Measurements from ENCODE around the gene ZNF579. TPM values are rescaled to one million over a fixed set of nuclear protein-coding genes. Genes with fewer than 3 reads are reported as not detected.
"Not testable (repeated sequence)": the region's sequence is repeated elsewhere in the genome, so short reads cannot be mapped to it uniquely, and the experiment has no call there.

ZNF579 gene
- total RNA-seq, 4 donors from 2014 or later, result 4.2 to 11.1 (median 8.1) TPM

GRCh38 chr19:55578031-55578760, 2.5 kb downstream of the ZNF579 start:
- H3K4me1 ChIP-seq, result peaks cover 12 to 32% (median 26%) of the 10 kb centered on the region in 4 donors
- H3K36me3 ChIP-seq, result peaks cover 19 to 27% (median 25%) of the 10 kb centered on the region in 4 donors
- intact Hi-C loops (cut with DNase I), result no loop called here
- TF ChIP-seq CTCF (IDR thresholded peaks at IDR 0.05) (no peak), EP300 (IDR thresholded peaks at IDR 0.05) (no peak), POLR2A (IDR thresholded peaks at IDR 0.05; ENCODE audit: low read depth) (no peak), POLR2AphosphoS5 (IDR thresholded peaks at IDR 0.05) (no peak)
- no peaks in the 10 kb centered on the region for H3K27me3 ChIP-seq
- H3K9me3 ChIP-seq, result no peaks in the 10 kb centered on the region
- H3K27ac ChIP-seq (replicated peaks in 1 of 4), result no peak overlapping the region
- no peak overlapping the region for H3K4me3 ChIP-seq
- no peak for DNase-seq (ENCODE audit: extremely low spot score)
- WGBS, result 92% methylated on average over 46 of the region's 83 CpGs

GRCh38 chr19:55576746-55577145, 3.9 kb downstream of the ZNF579 start:
- Histone ChIP-seq H3K4me1 (peaks cover 9 to 24% (median 19%) of the 10 kb centered on the region in 4 donors), H3K4me3 (no peak overlapping the region), H3K27ac (replicated peaks in 1 of 4) (no peak overlapping the region), H3K9me3 (no peaks in the 10 kb centered on the region), H3K27me3 (no peaks in the 10 kb centered on the region), H3K36me3 (peaks cover 19 to 27% (median 25%) of the 10 kb centered on the region in 4 donors)
- no peak for TF ChIP-seq POLR2A (IDR thresholded peaks at IDR 0.05; ENCODE audit: low read depth)
- no peak for TF ChIP-seq POLR2AphosphoS5 (IDR thresholded peaks at IDR 0.05)
- TF ChIP-seq CTCF (IDR thresholded peaks at IDR 0.05), result no peak
- no peak for TF ChIP-seq EP300 (IDR thresholded peaks at IDR 0.05)
- intact Hi-C loops (cut with DNase I), result no loop called here
- no peak for DNase-seq (ENCODE audit: extremely low spot score)
- 87% methylated on average over 5 of the region's 5 CpGs for WGBS

GRCh38 chr19:55573929-55574328, 6.7 kb downstream of the ZNF579 start:
- H3K4me3 ChIP-seq; H3K4me1 ChIP-seq; H3K9me3 ChIP-seq; H3K27me3 ChIP-seq; intact Hi-C loops (cut with DNase I); H3K27ac ChIP-seq (replicated peaks in 1 of 4); DNase-seq (ENCODE audit: extremely low spot score): not testable (repeated sequence)
- WGBS, result 92% methylated on average over 6 of the region's 6 CpGs
- H3K36me3 ChIP-seq, result peaks cover 17 to 24% (median 22%) of the 10 kb centered on the region in 4 donors

GRCh38 chr19:55569477-55569876, 11.2 kb downstream of the ZNF579 start:
- DNase-seq (ENCODE audit: extremely low spot score); H3K4me1 ChIP-seq; H3K9me3 ChIP-seq; H3K27ac ChIP-seq (replicated peaks in 1 of 4); H3K4me3 ChIP-seq; H3K36me3 ChIP-seq; intact Hi-C loops (cut with DNase I): not testable (repeated sequence)
- 90% methylated on average over 5 of the region's 5 CpGs for WGBS
- H3K27me3 ChIP-seq, result peaks cover 0 to 26% (median 0%) of the 10 kb centered on the region in 4 donors

- TF ChIP-seq CTCF (IDR thresholded peaks at IDR 0.05) (no peak), EP300 (IDR thresholded peaks at IDR 0.05) (no peak), POLR2A (IDR thresholded peaks at IDR 0.05; ENCODE audit: low read depth) (no peak)
- Histone ChIP-seq H3K9me3 (no peaks in the 10 kb centered on the region), H3K36me3 (no peaks in the 10 kb centered on the region)
These were observed 12.8 kb downstream of the ZNF579 start for GRCh38 chr19:55567708-55568328.

More at GRCh38 chr19:55567708-55568328, 12.8 kb downstream of the ZNF579 start:
- no peak overlapping the region for H3K4me3 ChIP-seq
- peaks cover 0 to 36% (median 0%) of the 10 kb centered on the region in 4 donors for H3K27me3 ChIP-seq
- intact Hi-C loops (cut with DNase I), result no loop called here
- DNase-seq (ENCODE audit: extremely low spot score), result no peak
- H3K4me1 ChIP-seq, result peaks cover 0 to 6% (median 4%) of the 10 kb centered on the region in 4 donors
- H3K27ac ChIP-seq (replicated peaks in 1 of 4), result no peak overlapping the region
